ENCODE results near the gene GTPBP10. TPM values are rescaled to one million over a fixed set of nuclear protein-coding genes. Genes with fewer than 3 reads are reported as not detected.

Gene GTPBP10
- total and polyA plus RNA-seq, 2 of the 13 experiments (the other 11 are each of a cell fraction or from before 2014, with no cell fraction given): 13.3 to 38.7 TPM

GRCh38 chr7:90346336-90347125 lies at the start of gene GTPBP10 (continued):
- TF ChIP-seq HMGXB4 (CRISPR knock-in tag; IDR thresholded peaks at IDR 0.05; ENCODE audit: borderline replicate concordance in 1 of 2, low read depth in 1 of 2) (peak; percentile 89 to 91; a peak in 3 of 4 replicates), ZNF382 (CRISPR knock-in tag; IDR thresholded peaks at IDR 0.05; ENCODE audit: borderline replicate concordance) (no peak), ZFYVE20 (CRISPR knock-in tag; IDR thresholded peaks at IDR 0.05; ENCODE audit: borderline replicate concordance, low read depth) (0 out of 2 replicates have a peak, but pooled peaks have one; percentile 59), ZHX2 (IDR thresholded peaks at IDR 0.05; ENCODE audit: low read depth) (peak; percentile 96), ZHX2 (CRISPR knock-in tag; IDR thresholded peaks at IDR 0.05; ENCODE audit: borderline replicate concordance) (no peak), RXRB (CRISPR knock-in tag; IDR thresholded peaks at IDR 0.05; ENCODE audit: borderline replicate concordance) (peak; percentile 35; the same call in 1 of the 2 replicates), KAT7 (CRISPR knock-in tag; IDR thresholded peaks at IDR 0.05; ENCODE audit: borderline replicate concordance) (peak; percentile 84; the same call in 1 of the 2 replicates), PRMT3 (CRISPR knock-in tag; IDR thresholded peaks at IDR 0.05; ENCODE audit: borderline replicate concordance, low read depth) (no peak), GTF2F1 (IDR thresholded peaks at IDR 0.05; ENCODE audit: low read length) (no peak), ZNF589 (CRISPR knock-in tag; conservative IDR thresholded peaks at IDR 0.05) (peak; percentile 59; the same call in 1 of the 2 replicates), ZNF230 (CRISPR knock-in tag; IDR thresholded peaks at IDR 0.05) (peak; percentile 81; the same call in 1 of the 2 replicates), ZNF275 (CRISPR knock-in tag; IDR thresholded peaks at IDR 0.05; ENCODE audit: borderline replicate concordance) (no peak), POLR2AphosphoS5 (IDR thresholded peaks at IDR 0.05; ENCODE audit: low read depth, low read length) (peak; percentile 91), NCOR1 (IDR thresholded peaks at IDR 0.05; ENCODE audit: borderline replicate concordance, low read length) (peak; percentile 54; the same call in 1 of the 2 replicates), ZNF280D (CRISPR knock-in tag; IDR thresholded peaks at IDR 0.05) (0 out of 2 replicates have a peak, but pooled peaks have one; percentile 32)
